Measurements from ENCODE around the gene KBTBD6. TPM values are rescaled to one million over a fixed set of nuclear protein-coding genes. Genes with fewer than 3 reads are reported as not detected.
"Not testable (repeated sequence)": the region's sequence is repeated elsewhere in the genome, so short reads cannot be mapped to it uniquely, and the experiment has no call there.

Gene KBTBD6, protein sequence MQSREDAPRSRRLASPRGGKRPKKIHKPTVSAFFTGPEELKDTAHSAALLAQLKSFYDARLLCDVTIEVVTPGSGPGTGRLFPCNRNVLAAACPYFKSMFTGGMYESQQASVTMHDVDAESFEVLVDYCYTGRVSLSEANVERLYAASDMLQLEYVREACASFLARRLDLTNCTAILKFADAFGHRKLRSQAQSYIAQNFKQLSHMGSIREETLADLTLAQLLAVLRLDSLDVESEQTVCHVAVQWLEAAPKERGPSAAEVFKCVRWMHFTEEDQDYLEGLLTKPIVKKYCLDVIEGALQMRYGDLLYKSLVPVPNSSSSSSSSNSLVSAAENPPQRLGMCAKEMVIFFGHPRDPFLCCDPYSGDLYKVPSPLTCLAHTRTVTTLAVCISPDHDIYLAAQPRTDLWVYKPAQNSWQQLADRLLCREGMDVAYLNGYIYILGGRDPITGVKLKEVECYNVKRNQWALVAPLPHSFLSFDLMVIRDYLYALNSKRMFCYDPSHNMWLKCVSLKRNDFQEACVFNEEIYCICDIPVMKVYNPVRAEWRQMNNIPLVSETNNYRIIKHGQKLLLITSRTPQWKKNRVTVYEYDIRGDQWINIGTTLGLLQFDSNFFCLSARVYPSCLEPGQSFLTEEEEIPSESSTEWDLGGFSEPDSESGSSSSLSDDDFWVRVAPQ
- 1 to 10 TPM; 2.6 to 7.6 (median 3.5) TPM for total RNA-seq
- long read RNA-seq, donor 1, full-length matches to known transcripts = 11 of 11 reads
- long read RNA-seq, donor 1, partial matches to known transcripts = 0 of 11 reads
- long read RNA-seq, donor 1, other reads (novel, unspliced or antisense) = 0 of 11 reads
- long read RNA-seq, donor 2, full-length matches to known transcripts = 3 of 3 reads
- long read RNA-seq, donor 2, partial matches to known transcripts = 0 of 3 reads
- long read RNA-seq, donor 2, other reads (novel, unspliced or antisense) = 0 of 3 reads

- H3K4me1 ChIP-seq (ENCODE audit: low read depth) = peaks cover 22% of the 10 kb centered on the region
- DNase-seq (peak; percentile 95 to 96 (median 96)), ATAC-seq (peak; percentile 100)
- H3K36me3 ChIP-seq (ENCODE audit: low read depth) = no peaks in the 10 kb centered on the region
- intact Hi-C loops (cut with DNase I, micrococcal nuclease) = loop anchor here in 1 of 2 donors (10.0 kb wide), 1 partner anchor 62 kb away; the partner anchor contains the start of gene KBTBD7
- TF ChIP-seq, protein P1, sequence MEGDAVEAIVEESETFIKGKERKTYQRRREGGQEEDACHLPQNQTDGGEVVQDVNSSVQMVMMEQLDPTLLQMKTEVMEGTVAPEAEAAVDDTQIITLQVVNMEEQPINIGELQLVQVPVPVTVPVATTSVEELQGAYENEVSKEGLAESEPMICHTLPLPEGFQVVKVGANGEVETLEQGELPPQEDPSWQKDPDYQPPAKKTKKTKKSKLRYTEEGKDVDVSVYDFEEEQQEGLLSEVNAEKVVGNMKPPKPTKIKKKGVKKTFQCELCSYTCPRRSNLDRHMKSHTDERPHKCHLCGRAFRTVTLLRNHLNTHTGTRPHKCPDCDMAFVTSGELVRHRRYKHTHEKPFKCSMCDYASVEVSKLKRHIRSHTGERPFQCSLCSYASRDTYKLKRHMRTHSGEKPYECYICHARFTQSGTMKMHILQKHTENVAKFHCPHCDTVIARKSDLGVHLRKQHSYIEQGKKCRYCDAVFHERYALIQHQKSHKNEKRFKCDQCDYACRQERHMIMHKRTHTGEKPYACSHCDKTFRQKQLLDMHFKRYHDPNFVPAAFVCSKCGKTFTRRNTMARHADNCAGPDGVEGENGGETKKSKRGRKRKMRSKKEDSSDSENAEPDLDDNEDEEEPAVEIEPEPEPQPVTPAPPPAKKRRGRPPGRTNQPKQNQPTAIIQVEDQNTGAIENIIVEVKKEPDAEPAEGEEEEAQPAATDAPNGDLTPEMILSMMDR (IDR thresholded peaks at IDR 0.05) = no peak
- H3K9me3 ChIP-seq = no peaks in the 10 kb centered on the region
- peak within 1 kb of the TSS; percentile 35 for H3K4me3 ChIP-seq
Observed at GRCh38 chr13:41132512-41133152, at the start of gene KBTBD6. Gene KBTBD6, minus strand, starts transcription at chr13:41132802. Its CDS starts 291 bp downstream, at chr13:41132511.

- Histone ChIP-seq H3K36me3 (ENCODE audit: low read depth) (no peaks in the 10 kb centered on the region), H3K9me3 (no peaks in the 10 kb centered on the region), H3K4me1 (ENCODE audit: low read depth) (peaks cover 2% of the 10 kb centered on the region), H3K4me3 (no peak overlapping the region)
- intact Hi-C loops (cut with DNase I, micrococcal nuclease) = no loop called here
- TF ChIP-seq, protein P1 (IDR thresholded peaks at IDR 0.05) = no peak
- no peak for ATAC-seq
- no peak for DNase-seq
Observed at GRCh38 chr13:41182231-41182630, 49.6 kb upstream of the KBTBD6 start.

GRCh38 chr13:41179593-41180250 is 47.1 kb upstream of the KBTBD6 start:
- TF ChIP-seq, protein P1 (IDR thresholded peaks at IDR 0.05) = no peak
- Histone ChIP-seq H3K4me3 (no peak overlapping the region), H3K9me3 (peaks cover 13% of the 10 kb centered on the region), H3K36me3 (ENCODE audit: low read depth) (no peaks in the 10 kb centered on the region), H3K4me1 (ENCODE audit: low read depth) (peaks cover 2% of the 10 kb centered on the region)
- DNase-seq = no peak
- no peak for ATAC-seq
- intact Hi-C loops (cut with DNase I, micrococcal nuclease) = no loop called here

GRCh38 chr13:41178040-41178439 is 45.4 kb upstream of the KBTBD6 start:
- no peak for ATAC-seq
- TF ChIP-seq, protein P1 (IDR thresholded peaks at IDR 0.05) = no peak

DNA sequence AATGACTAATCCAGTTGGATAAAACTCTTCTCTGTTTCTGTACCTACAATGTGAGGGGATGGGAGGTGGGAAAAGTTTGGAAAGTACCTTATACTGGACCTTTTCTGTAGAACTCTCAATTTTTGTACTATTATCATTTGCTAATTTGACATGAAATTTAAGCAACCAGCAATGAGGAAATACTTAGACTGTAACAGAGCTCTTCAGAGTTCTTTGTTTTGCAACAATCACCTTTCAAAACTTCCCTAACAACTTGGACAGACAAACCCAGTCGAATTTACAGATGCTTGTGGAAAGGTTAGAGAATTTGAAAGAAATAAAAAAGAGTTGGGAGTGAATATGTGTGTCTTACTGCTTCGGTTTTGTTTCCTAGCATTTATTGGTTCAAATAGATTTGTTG is 45.0 kb upstream of the KBTBD6 start:
- H3K4me3 ChIP-seq = no peak overlapping the region
- no peak for ATAC-seq
- DNase-seq = no peak
- TF ChIP-seq, protein P1 (IDR thresholded peaks at IDR 0.05) = no peak
- no peaks in the 10 kb centered on the region for H3K36me3 ChIP-seq (ENCODE audit: low read depth)
- intact Hi-C loops (cut with DNase I, micrococcal nuclease) = no loop called here
- peaks cover 18% of the 10 kb centered on the region for H3K9me3 ChIP-seq
- peaks cover 2% of the 10 kb centered on the region for H3K4me1 ChIP-seq (ENCODE audit: low read depth)

More at GRCh38 chr13:41178040-41178439, 45.4 kb upstream of the KBTBD6 start:
- Histone ChIP-seq H3K4me1 (ENCODE audit: low read depth) (peaks cover 2% of the 10 kb centered on the region), H3K4me3 (no peak overlapping the region), H3K36me3 (ENCODE audit: low read depth) (no peaks in the 10 kb centered on the region), H3K9me3 (peaks cover 18% of the 10 kb centered on the region)
- intact Hi-C loops (cut with DNase I, micrococcal nuclease) = no loop called here
- DNase-seq = no peak

- DNase-seq; intact Hi-C loops (cut with DNase I, micrococcal nuclease): not testable (repeated sequence)
Observed at GRCh38 chr13:41175576-41175975, 43.0 kb upstream of the KBTBD6 start.

More at GRCh38 chr13:41175576-41175975, 43.0 kb upstream of the KBTBD6 start:
- H3K4me3 ChIP-seq; ATAC-seq; H3K4me1 ChIP-seq (ENCODE audit: low read depth); H3K36me3 ChIP-seq (ENCODE audit: low read depth): not testable (repeated sequence)
- peaks cover 18% of the 10 kb centered on the region for H3K9me3 ChIP-seq
